Adipocyte (in vitro differentiated cells): ENCODE measurements around the gene NR2E3.

Experiments
- DNase-seq: peaks from one replicate; pipeline ENCODE4 v3.0.0-alpha.2; 2015; ENCODE audit warnings: low read depth
- H3K27me3 ChIP-seq: replicated peaks from 2 replicates; pipeline ENCODE4 v1.7.0; 2013; ENCODE audit warnings: mild to moderate bottlenecking, low read length, moderate library complexity; ENCODE audit not compliant: control insufficient read depth, insufficient read depth
- H3K36me3 ChIP-seq: 2 replicates; pipeline ENCODE4 v1.7.0; 2013; ENCODE audit warnings: low read length, mild to moderate bottlenecking, moderate library complexity; ENCODE audit not compliant: control insufficient read depth, insufficient read depth, severe bottlenecking
- H3K4me1 ChIP-seq: 2 replicates; pipeline ENCODE4 v1.7.0; 2013; ENCODE audit warnings: mild to moderate bottlenecking, low read length, moderate library complexity; ENCODE audit not compliant: control insufficient read depth, insufficient read depth
- H3K4me3 ChIP-seq: 2 replicates; pipeline ENCODE4 v1.7.0; 2013; ENCODE audit warnings: mild to moderate bottlenecking, low read length, moderate library complexity
- H3K9ac ChIP-seq: 2 replicates; pipeline ENCODE4 v1.7.0; 2013; ENCODE audit warnings: mild to moderate bottlenecking, low read length, moderate library complexity
- H3K9me3 ChIP-seq: 2 replicates; pipeline ENCODE4 v1.7.0; 2013; ENCODE audit warnings: mild to moderate bottlenecking, low read length, moderate library complexity; ENCODE audit not compliant: control insufficient read depth

The NR2E3 gene

DNA sequence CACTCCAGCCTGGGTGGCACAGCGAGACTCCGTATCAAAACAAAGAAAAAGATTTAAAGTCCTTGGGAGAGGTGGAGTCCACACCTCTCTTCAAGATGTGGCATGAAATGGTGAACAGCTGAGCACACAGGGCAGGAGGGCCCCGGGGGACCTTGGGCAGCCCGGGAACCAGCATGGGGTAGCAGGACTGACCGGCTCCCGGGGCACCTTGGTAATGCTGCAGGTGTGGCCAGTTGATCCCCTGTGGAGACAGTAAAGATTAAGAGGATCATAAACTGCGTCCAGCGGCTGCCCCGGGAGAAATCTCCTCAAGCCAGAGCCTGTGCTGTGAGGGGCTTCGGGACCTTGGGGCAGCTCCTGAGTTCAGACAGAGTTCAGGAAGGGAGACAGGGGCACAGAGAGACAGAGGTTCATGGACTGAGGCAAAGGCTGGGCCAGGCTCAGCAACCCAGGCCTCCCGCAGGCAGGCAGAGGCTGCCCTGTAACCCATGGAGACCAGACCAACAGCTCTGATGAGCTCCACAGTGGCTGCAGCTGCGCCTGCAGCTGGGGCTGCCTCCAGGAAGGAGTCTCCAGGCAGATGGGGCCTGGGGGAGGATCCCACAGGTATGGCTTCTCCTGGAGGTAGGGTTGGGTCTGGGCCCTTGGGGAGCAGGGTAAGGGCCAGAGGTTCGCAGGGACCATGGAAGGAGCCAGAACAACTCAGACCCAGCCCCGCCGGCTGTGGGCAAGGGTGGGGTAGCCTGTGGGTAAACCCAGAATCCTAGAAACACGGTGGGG is at the start of gene NR2E3:
NR2E3 (plus strand) TSS at position 299 of the 780 bp plus-strand sequence; CDS start at position 489, 190 bp downstream.
- DNase-seq, result no peak
- Histone ChIP-seq H3K36me3 (no peaks in the 10 kb centered on the region), H3K4me3 (no peak within 1 kb of the TSS), H3K9me3 (no peaks in the 10 kb centered on the region), H3K9ac (no peak within 1 kb of the TSS), H3K27me3 (peaks cover 10% of the 10 kb centered on the region), H3K4me1 (peaks cover 12% of the 10 kb centered on the region)

DNA sequence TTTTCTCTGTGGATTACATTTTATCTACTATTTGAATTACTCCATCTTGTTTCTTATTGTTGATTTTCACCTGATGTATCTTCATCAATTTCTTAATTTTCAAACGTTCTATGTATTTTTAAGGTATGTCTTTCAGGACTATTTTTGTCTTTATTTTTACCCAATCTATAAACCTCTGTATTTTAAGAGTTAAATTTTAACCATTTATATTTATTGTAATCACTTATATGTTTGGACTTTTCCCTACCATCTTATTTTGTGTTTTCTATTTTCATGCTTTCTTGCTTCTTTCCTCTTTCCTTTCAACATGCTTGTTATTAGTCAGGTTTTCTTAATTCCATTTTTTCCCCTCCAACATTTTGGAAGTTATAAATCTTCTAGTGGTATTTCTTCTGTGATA is 49.5 kb upstream of the NR2E3 start:
- Histone ChIP-seq H3K4me3 (no peak overlapping the region), H3K9ac (no peak overlapping the region), H3K27me3 (no peaks in the 10 kb centered on the region), H3K4me1 (peaks cover 17% of the 10 kb centered on the region), H3K36me3 (no peaks in the 10 kb centered on the region), H3K9me3 (peaks cover 7% of the 10 kb centered on the region)
- DNase-seq, result no peak

DNA sequence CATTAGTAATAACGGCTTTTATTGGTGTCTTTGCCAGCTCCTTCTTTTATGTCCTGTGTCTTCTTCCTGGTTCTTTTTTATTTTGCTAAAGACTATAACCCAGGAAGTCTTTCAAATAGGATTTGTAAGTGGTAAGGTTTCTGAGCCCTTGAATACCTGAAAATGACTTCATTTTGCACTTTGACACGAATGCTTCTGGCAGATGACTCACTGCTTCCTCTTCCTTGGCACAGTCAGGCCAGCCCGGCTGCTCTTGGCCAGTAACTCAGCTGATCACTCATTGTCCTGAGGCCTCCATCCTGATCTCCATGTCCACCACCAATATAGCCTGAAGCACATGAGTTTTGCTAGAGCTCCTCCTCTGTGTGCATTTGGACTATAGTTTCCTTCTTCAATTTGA is 48.7 kb upstream of the NR2E3 start:
- DNase-seq, result peak; percentile 80
- no peaks in the 10 kb centered on the region for H3K27me3 ChIP-seq
- H3K36me3 ChIP-seq, result no peaks in the 10 kb centered on the region
- H3K9ac ChIP-seq, result no peak overlapping the region
- peaks cover 17% of the 10 kb centered on the region for H3K4me1 ChIP-seq
- H3K4me3 ChIP-seq, result no peak overlapping the region
- peaks cover 7% of the 10 kb centered on the region for H3K9me3 ChIP-seq

DNA sequence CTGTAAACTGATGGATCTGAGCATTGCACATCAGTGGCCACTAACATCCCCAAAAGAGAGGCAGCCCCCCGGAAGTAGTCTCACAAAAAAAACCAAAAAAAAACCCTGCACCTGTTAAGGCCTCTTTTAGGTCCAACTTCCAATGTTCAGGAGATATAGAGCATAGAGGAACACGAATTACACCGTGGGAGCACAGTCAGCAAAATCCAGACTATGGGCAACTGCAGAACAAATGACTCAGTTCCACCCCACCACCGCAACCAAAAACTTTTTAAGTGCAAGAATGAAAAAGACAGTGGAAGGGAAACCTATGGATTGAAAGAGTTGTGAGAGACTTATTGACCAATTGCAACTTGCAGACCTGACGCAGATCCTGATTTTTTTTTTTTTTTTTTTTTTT is 42.2 kb upstream of the NR2E3 start:
- Histone ChIP-seq H3K36me3 (no peaks in the 10 kb centered on the region), H3K4me3 (no peak overlapping the region), H3K4me1 (no peaks in the 10 kb centered on the region), H3K9ac (no peak overlapping the region), H3K27me3 (no peaks in the 10 kb centered on the region), H3K9me3 (no peaks in the 10 kb centered on the region)
- DNase-seq, result no peak

DNA sequence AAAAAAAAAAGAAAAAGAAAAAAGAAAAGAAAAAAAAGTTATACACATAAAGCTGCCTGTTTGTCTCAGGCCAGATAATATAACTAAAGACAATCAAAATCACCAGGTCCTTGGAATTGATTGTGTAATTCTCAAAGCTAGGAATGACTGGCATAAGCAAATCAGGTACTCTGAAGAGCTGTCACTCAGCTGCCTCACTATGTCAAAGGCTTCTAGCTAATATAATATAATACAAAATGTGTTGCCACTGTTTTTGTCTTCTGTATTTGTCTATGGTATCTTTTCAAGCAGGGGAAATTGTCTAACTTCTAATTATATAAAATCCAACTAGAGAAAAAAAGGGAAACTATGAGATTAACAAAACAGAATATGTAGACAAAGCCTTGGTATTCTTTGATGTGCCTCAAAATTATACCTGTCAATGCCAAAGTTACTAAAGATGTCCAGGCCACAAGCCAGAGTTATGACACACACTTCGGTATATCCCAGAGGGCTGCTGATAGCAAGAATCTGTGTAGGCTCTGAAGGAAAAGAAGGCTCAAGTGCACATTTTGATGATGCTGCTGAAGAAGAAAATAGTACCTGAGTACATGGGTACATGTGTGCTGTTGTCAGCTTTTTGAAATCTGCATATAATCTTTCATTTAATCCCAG is 37.0 kb upstream of the NR2E3 start:
- no peak overlapping the region for H3K4me3 ChIP-seq
- H3K27me3 ChIP-seq, result no peaks in the 10 kb centered on the region
- no peaks in the 10 kb centered on the region for H3K9me3 ChIP-seq
- H3K9ac ChIP-seq, result no peak overlapping the region
- no peaks in the 10 kb centered on the region for H3K4me1 ChIP-seq
- no peak for DNase-seq
- H3K36me3 ChIP-seq, result no peaks in the 10 kb centered on the region

DNA sequence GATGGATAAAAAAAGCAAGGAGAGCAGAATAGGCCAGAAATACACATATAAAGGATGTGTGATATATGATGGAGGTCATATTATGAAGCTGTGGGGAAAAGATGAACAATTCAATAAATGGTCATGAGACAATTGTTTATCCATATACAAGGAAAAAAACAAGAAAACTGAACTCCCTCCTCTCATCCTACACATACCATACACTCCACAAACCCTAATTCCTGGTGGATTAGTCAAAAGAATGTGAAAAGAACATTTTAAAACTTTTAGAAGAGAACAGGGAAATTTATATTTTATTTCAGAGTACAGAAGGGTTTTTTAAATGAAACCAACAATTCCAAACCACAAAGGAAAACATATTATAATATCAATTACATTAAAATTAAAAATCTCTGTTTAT is 34.5 kb upstream of the NR2E3 start:
- Histone ChIP-seq H3K36me3 (no peaks in the 10 kb centered on the region), H3K9ac (no peak overlapping the region), H3K9me3 (no peaks in the 10 kb centered on the region), H3K4me3 (no peak overlapping the region), H3K27me3 (no peaks in the 10 kb centered on the region), H3K4me1 (peaks cover 8% of the 10 kb centered on the region)
- peak; percentile 53 for DNase-seq

DNA sequence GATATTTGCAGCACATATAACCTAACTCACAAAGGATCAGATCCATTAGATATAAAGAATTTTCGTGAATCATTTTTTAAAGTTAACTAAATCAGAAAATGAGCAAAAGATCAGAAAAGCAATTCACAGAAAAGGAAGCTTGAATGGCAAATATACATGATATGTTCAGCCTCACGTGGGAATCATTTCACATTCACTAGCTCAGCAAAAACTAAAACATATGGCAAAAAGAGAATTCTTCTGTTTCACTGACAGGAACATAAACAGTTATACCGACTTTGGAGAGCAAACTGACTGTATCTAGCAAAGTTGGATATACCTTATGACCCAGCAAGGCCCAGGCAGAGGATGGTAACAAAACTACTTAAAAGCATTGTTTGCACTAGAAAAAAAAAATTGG is 34.0 kb upstream of the NR2E3 start:
- no peak for DNase-seq
- no peaks in the 10 kb centered on the region for H3K36me3 ChIP-seq
- no peaks in the 10 kb centered on the region for H3K9me3 ChIP-seq
- H3K4me3 ChIP-seq, result no peak overlapping the region
- peaks cover 8% of the 10 kb centered on the region for H3K4me1 ChIP-seq
- H3K9ac ChIP-seq, result no peak overlapping the region
- H3K27me3 ChIP-seq, result no peaks in the 10 kb centered on the region

DNA sequence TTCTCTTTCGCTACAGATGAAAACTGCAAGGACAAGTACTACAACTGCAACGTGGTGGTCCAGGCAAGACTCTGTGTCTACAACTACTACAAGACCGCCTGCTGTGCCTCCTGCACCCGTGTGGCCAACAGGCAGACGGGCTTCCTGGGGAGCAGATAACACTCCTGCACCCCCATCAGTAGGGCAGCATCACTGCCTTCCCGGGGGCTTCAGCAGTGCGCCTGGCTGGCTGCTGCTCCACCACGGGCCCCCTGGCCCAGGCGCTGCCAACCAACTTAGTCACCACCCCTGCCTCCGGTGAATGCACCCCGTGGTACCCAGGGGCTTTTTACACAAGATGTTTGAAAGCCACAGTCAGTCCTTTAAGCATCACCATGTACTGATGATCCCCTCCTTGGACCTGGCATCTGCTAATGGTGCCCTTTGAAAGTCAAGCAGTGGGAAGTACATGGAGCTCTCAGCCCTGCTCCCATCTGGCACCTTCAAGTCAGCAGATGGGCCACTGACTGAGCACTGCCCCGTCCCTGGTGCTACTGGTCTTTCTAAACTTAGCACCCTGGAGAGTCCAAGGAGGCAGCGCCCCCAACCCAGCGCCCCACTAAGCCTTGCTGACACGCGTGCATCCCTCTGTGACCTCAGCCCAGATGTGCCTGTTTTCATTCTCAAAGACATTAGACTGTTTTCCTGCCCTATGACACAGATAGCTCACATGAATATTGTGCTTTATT is 33.0 kb upstream of the NR2E3 start:
- no peak for DNase-seq
- no peak overlapping the region for H3K4me3 ChIP-seq

DNA sequence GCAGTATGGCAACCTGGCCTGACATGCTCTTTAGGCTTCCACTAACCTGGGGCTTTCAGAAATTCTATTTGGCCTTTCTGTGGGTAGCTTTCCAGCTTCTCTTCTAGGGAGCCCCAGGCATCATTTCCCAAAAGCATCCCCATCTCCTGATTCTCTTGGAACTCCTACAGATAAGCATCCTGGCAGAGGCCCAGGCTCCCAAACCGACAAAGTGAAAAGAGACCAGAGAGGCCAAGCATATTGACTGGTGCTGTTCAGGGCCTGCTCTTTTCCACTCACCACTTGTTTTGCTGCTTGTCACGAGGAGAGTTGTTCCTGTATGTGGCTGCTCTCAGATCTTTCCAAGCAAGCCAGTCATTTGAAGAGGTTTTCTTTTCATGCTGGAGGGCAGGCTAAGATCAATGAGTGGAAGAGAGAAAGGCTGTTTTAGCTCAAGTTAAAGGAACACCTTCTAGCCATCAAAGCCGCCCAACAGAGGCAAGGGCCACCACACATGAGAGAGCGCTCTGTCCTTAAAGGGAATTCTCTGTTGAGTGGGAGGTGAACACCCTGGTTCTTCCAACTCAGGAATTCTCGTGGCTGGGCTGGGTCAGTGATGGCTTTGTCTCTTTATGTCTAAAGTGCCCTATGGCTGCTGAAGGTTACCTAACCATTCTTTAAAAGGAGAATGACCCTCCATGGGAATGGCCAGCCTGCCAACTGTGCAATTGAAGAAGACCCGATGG is 31.1 kb upstream of the NR2E3 start:
- no peaks in the 10 kb centered on the region for H3K27me3 ChIP-seq
- H3K4me3 ChIP-seq, result no peak overlapping the region
- H3K9ac ChIP-seq, result no peak overlapping the region
- H3K36me3 ChIP-seq, result no peaks in the 10 kb centered on the region
- no peak for DNase-seq
- H3K4me1 ChIP-seq, result peaks cover 8% of the 10 kb centered on the region
- H3K9me3 ChIP-seq, result no peaks in the 10 kb centered on the region

More for the DNA sequence above, 33.0 kb upstream of the NR2E3 start:
- no peak overlapping the region for H3K9ac ChIP-seq
- H3K4me1 ChIP-seq, result peaks cover 8% of the 10 kb centered on the region
- no peaks in the 10 kb centered on the region for H3K9me3 ChIP-seq
- no peaks in the 10 kb centered on the region for H3K36me3 ChIP-seq
- H3K27me3 ChIP-seq, result no peaks in the 10 kb centered on the region

DNA sequence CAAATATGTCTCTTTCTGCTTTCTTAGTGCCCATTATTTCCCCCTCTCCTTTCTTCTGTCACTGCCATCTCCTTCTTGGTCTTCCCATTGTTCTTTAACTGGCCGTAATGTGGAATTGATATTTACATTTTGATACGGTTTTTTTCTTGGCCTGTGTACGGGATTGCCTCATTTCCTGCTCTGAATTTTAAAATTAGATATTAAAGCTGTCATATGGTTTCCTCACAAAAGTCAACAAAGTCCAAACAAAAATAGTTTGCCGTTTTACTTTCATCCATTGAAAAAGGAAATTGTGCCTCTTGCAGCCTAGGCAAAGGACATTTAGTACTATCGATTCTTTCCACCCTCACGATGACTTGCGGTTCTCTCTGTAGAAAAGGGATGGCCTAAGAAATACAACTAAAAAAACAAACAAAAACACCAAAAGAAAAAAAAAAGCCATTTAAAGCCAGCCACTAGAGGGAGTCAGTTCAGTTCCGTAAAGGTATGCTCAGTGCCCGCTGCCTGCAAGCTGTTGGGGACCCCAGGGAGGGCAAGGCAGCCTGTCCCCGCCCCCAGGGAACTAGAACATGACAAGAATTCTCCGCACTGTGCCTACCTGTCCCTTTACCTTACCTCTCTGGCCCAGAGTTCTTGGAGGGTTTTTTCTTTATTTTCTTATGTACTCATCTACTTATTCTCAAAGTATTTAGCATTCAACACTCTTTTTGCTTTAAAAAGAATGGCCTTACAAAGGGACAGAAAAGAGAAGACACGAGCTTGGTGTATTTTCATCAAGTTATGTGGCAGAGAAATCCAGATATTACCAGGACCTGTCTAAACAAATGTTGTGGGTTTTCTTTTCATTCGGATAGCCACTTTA is 30.0 kb upstream of the NR2E3 start:
- Histone ChIP-seq H3K9ac (peak overlapping the region; percentile 59), H3K27me3 (no peaks in the 10 kb centered on the region), H3K4me1 (peaks cover 8% of the 10 kb centered on the region), H3K9me3 (no peaks in the 10 kb centered on the region), H3K4me3 (peak overlapping the region; percentile 25), H3K36me3 (no peaks in the 10 kb centered on the region)
- DNase-seq, result peak; percentile 85
